HEK293 (cell line): ENCODE data around the gene P2RX7.
"Not testable (repeated sequence)": the region's sequence is repeated elsewhere in the genome, so short reads cannot be mapped to it uniquely, and the experiment has no call there.

ENCODE experiments used
- CTCF ChIA-PET: fragments of 350-600 bp; formaldehyde crosslinking; extraction: SDS; loops from one replicate; lab custom pipeline; 2021; ENCODE audit warnings: antibody characterized with exemption; lab: Yijun Ruan, JAX
- POLR2A ChIA-PET: fragments of 300-600 bp; formaldehyde crosslinking; extraction: SDS; loops from one replicate; lab custom pipeline; 2020; ENCODE audit warnings: antibody characterized with exemption, inconsistent platforms; lab: Yijun Ruan, JAX
- H3K27ac ChIP-seq: fragments of 200-500 bp; sonication (Bioruptor generic); 2 replicates; pipeline ENCODE4 v1.5.1; 2014; ENCODE audit warnings: low read depth, low read length, control low read depth, inconsistent platforms; ENCODE audit errors: extremely low read depth
- H3K36me3 ChIP-seq, 2 experiments: fragments of 200-500 bp in 1 of 2; sonication (Bioruptor generic) in 1 of 2; 1 replicate in 1 of 2; 2 replicates in 1 of 2; pipeline ENCODE4 v1.5.1; 2014 to 2017; ENCODE audit warnings: inconsistent platforms in 2 of 2, low read length in 2 of 2; ENCODE audit not compliant: control insufficient read depth in 2 of 2, insufficient read depth in 1 of 2
- H3K4me1 ChIP-seq: fragments of 200-500 bp; sonication (Bioruptor generic); 2 replicates; pipeline ENCODE4 v1.5.1; 2014; ENCODE audit warnings: mild to moderate bottlenecking, low read length, inconsistent platforms; ENCODE audit not compliant: control insufficient read depth, insufficient read depth
- H3K4me3 ChIP-seq: 2 replicates; pipeline ENCODE4 v1.5.1; 2011; ENCODE audit warnings: low read depth, mild to moderate bottlenecking, control low read depth, low read length, moderate library complexity
- H3K9me3 ChIP-seq: fragments of 200-500 bp; sonication (Bioruptor generic); 2 replicates; pipeline ENCODE4 v1.5.1; 2014; ENCODE audit warnings: low read depth, low read length, inconsistent platforms; ENCODE audit not compliant: control insufficient read depth, insufficient read depth
- EGR2 ChIP-seq: fragments of 450-650 bp; formaldehyde crosslinking; IDR thresholded peaks from 2 replicates; pipeline ENCODE4 v1.5.1; 2016; ENCODE audit warnings: low read depth, missing biosample characterization, missing genetic modification characterization
- FEZF1 ChIP-seq: fragments of 450-650 bp; formaldehyde crosslinking; IDR thresholded peaks from 2 replicates; pipeline ENCODE4 v1.5.1; 2016; ENCODE audit warnings: missing biosample characterization, missing genetic modification characterization
- KLF7 ChIP-seq: fragments of 450-650 bp; formaldehyde crosslinking; IDR thresholded peaks from 2 replicates; pipeline ENCODE4 v1.5.1; 2016; ENCODE audit warnings: missing biosample characterization, missing genetic modification characterization, borderline replicate concordance
- KLF8 ChIP-seq: fragments of 450-650 bp; formaldehyde crosslinking; IDR thresholded peaks from 2 replicates; pipeline ENCODE4 v1.5.1; 2016; ENCODE audit warnings: missing biosample characterization, missing genetic modification characterization
- PRDM1 ChIP-seq: fragments of 450-650 bp; formaldehyde crosslinking; IDR thresholded peaks from 2 replicates; pipeline ENCODE4; 2016; ENCODE audit warnings: missing biosample characterization, missing genetic modification characterization
- SP3 ChIP-seq: fragments of 450-650 bp; formaldehyde crosslinking; IDR thresholded peaks from 2 replicates; pipeline ENCODE4 v1.5.1; 2016; ENCODE audit warnings: missing biosample characterization, missing genetic modification characterization
- ZBTB21 ChIP-seq: fragments of 450-650 bp; formaldehyde crosslinking; IDR thresholded peaks from 2 replicates; pipeline ENCODE4 v1.5.1; 2017; ENCODE audit warnings: missing biosample characterization, missing genetic modification characterization
- ZBTB48 ChIP-seq: fragments of 450-650 bp; formaldehyde crosslinking; IDR thresholded peaks from 2 replicates; pipeline ENCODE4 v1.5.1; 2016; ENCODE audit warnings: missing biosample characterization, missing genetic modification characterization
- ZFHX2 ChIP-seq: fragments of 450-650 bp; formaldehyde crosslinking; conservative IDR thresholded peaks from 2 replicates; pipeline ENCODE4 v1.5.1; 2016; ENCODE audit warnings: missing biosample characterization, missing genetic modification characterization
- ZNF10 ChIP-seq: fragments of 450-650 bp; formaldehyde crosslinking; IDR thresholded peaks from 2 replicates; pipeline ENCODE4 v1.5.1; 2017; ENCODE audit warnings: missing biosample characterization, missing genetic modification characterization
- ZNF169 ChIP-seq: fragments of 450-650 bp; formaldehyde crosslinking; IDR thresholded peaks from 2 replicates; pipeline ENCODE4 v1.5.1; 2016; ENCODE audit warnings: missing biosample characterization, missing genetic modification characterization
- ZNF202 ChIP-seq: fragments of 450-650 bp; formaldehyde crosslinking; IDR thresholded peaks from 2 replicates; pipeline ENCODE4 v1.5.1; 2016; ENCODE audit warnings: missing biosample characterization, missing genetic modification characterization, borderline replicate concordance
- ZNF341 ChIP-seq: fragments of 450-650 bp; formaldehyde crosslinking; IDR thresholded peaks from 2 replicates; pipeline ENCODE4; 2016; ENCODE audit warnings: low read depth, missing biosample characterization, missing genetic modification characterization
- ZNF366 ChIP-seq: fragments of 450-650 bp; formaldehyde crosslinking; conservative IDR thresholded peaks from 2 replicates; pipeline ENCODE4 v1.5.1; 2016; ENCODE audit warnings: missing biosample characterization, missing genetic modification characterization
- ZNF404 ChIP-seq: fragments of 450-650 bp; formaldehyde crosslinking; IDR thresholded peaks from 2 replicates; pipeline ENCODE4 v1.5.1; 2017; ENCODE audit warnings: missing biosample characterization, missing genetic modification characterization
- ZNF473 ChIP-seq: fragments of 450-650 bp; formaldehyde crosslinking; IDR thresholded peaks from 2 replicates; pipeline ENCODE4 v1.5.1; 2017; ENCODE audit warnings: missing biosample characterization, missing genetic modification characterization
- ZNF514 ChIP-seq: fragments of 450-650 bp; formaldehyde crosslinking; IDR thresholded peaks from 2 replicates; pipeline ENCODE4 v1.5.1; 2016; ENCODE audit warnings: missing biosample characterization, missing genetic modification characterization
- ZNF555 ChIP-seq: fragments of 450-650 bp; formaldehyde crosslinking; conservative IDR thresholded peaks from 2 replicates; pipeline ENCODE4 v1.5.1; 2017; ENCODE audit warnings: missing biosample characterization, mild to moderate bottlenecking, missing genetic modification characterization, inconsistent platforms
- ZNF792 ChIP-seq: fragments of 450-650 bp; formaldehyde crosslinking; IDR thresholded peaks from 2 replicates; pipeline ENCODE4 v1.5.1; 2016; ENCODE audit warnings: missing biosample characterization, missing genetic modification characterization
- TF ChIP-seq, protein P1 (sequence below): fragments of 450-650 bp; formaldehyde crosslinking; IDR thresholded peaks from 2 replicates; pipeline ENCODE4 v1.5.1; 2017; ENCODE audit warnings: missing biosample characterization, missing genetic modification characterization
- TF ChIP-seq, protein P2 (sequence below): IDR thresholded peaks from 2 replicates; pipeline ENCODE4 v1.6.1; 2011; ENCODE audit warnings: mild to moderate bottlenecking, low read depth, low read length, borderline replicate concordance
- TF ChIP-seq, protein P3 (sequence below): fragments of 450-650 bp; formaldehyde crosslinking; IDR thresholded peaks from 2 replicates; pipeline ENCODE4 v1.5.1; 2016; ENCODE audit warnings: missing biosample characterization, missing genetic modification characterization

The P2RX7 gene

DNA sequence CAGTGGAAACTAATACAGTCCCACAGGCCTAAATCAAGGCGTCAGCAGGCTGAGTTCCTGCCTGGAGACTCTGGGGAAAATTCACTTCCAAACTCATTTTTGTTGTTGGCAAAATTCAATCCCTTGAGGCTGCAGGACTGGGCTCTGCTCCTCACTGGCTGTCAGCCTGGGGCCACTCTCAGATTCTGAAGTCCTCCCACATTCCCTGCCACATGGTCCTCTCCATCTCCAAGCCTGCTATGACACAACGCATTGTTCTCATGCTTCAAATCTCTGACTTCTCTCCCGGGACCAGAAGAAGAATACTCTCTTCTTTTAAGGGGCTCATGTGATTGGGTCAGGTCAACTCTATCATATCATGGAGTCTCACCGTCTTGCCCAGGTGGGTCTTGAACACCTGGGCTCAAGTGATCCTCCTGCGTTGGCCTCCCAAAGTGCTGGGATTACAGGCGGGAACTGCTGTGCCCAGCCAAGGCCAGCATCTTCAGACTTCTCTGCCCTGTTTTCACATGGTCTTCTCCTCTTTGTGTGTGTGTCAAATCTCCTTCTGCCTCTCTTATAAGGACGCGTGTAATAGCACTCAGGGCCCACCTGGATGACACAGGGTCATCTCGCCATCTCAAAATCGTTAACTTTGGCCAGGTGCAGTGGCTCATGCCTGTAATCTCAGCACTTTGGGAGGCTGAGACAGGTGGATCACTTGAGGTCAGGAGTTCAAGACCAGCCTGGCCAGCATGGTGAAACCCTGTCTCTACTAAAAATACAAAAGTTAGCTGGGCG lies 9.7 kb downstream of the P2RX7 start:
- no peak overlapping the region for H3K27ac ChIP-seq
- no peaks in the 10 kb centered on the region for H3K36me3 ChIP-seq
- CTCF ChIA-PET: no interaction called here
- POLR2A ChIA-PET: no interaction called here
- no peaks in the 10 kb centered on the region for H3K4me1 ChIP-seq
- H3K4me3 ChIP-seq: no peak overlapping the region
- H3K9me3 ChIP-seq: no peaks in the 10 kb centered on the region
- TF ChIP-seq SP3 (tag by site-specific recombination): no peak
- TF ChIP-seq ZNF202: no peak
- TF ChIP-seq ZNF404 (tag by site-specific recombination): no peak
- no peak for TF ChIP-seq ZNF10 (tag by site-specific recombination)
- TF ChIP-seq FEZF1 (tag by site-specific recombination): no peak
- no peak for TF ChIP-seq ZNF341 (tag by site-specific recombination)
- no peak for TF ChIP-seq ZBTB48 (tag by site-specific recombination)
- TF ChIP-seq KLF8 (tag by site-specific recombination): no peak
- TF ChIP-seq KLF7 (tag by site-specific recombination): no peak
- no peak for TF ChIP-seq ZNF555
- TF ChIP-seq ZNF792 (tag by site-specific recombination): no peak
- no peak for TF ChIP-seq ZNF514 (tag by site-specific recombination)
- TF ChIP-seq ZFHX2: no peak
- no peak for TF ChIP-seq ZNF473
- TF ChIP-seq, protein P1, sequence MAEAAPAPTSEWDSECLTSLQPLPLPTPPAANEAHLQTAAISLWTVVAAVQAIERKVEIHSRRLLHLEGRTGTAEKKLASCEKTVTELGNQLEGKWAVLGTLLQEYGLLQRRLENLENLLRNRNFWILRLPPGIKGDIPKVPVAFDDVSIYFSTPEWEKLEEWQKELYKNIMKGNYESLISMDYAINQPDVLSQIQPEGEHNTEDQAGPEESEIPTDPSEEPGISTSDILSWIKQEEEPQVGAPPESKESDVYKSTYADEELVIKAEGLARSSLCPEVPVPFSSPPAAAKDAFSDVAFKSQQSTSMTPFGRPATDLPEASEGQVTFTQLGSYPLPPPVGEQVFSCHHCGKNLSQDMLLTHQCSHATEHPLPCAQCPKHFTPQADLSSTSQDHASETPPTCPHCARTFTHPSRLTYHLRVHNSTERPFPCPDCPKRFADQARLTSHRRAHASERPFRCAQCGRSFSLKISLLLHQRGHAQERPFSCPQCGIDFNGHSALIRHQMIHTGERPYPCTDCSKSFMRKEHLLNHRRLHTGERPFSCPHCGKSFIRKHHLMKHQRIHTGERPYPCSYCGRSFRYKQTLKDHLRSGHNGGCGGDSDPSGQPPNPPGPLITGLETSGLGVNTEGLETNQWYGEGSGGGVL (tag by site-specific recombination): no peak
- TF ChIP-seq PRDM1 (tag by site-specific recombination): no peak
- TF ChIP-seq, protein P2, sequence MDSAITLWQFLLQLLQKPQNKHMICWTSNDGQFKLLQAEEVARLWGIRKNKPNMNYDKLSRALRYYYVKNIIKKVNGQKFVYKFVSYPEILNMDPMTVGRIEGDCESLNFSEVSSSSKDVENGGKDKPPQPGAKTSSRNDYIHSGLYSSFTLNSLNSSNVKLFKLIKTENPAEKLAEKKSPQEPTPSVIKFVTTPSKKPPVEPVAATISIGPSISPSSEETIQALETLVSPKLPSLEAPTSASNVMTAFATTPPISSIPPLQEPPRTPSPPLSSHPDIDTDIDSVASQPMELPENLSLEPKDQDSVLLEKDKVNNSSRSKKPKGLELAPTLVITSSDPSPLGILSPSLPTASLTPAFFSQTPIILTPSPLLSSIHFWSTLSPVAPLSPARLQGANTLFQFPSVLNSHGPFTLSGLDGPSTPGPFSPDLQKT: no peak

DNA sequence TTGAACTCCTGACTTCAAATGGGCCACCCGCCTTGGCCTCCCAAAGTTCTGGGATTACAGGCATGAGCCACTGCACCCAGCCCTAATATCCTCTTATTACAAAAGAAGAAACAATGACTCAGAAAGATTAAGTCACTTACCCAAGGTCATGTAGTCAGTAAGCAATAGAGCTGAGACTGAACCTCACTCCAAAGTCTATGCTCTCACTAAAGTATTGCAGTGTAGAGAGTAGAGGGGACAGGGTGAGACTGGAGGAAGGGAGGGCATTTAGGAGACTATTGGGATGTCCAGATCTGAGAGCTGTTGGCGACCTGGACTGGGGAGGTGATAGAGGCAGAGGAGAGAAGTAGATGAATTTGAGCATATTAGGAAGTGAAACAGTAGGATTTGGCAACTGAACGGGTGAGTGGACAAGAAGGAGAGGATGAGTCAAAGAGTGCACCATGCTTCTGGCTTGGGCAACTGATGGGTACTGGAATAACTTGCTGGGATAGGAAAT lies 11.8 kb downstream of the P2RX7 start:
- Histone ChIP-seq H3K9me3 (no peaks in the 10 kb centered on the region), H3K27ac (no peak overlapping the region), H3K4me1 (no peaks in the 10 kb centered on the region), H3K36me3 (no peaks in the 10 kb centered on the region), H3K4me3 (no peak overlapping the region)
- TF ChIP-seq ZNF366 (tag by site-specific recombination) (peak; percentile 25; the same call in 1 of the 2 replicates), FEZF1 (tag by site-specific recombination) (no peak), ZNF169 (tag by site-specific recombination) (0 out of 2 replicates have a peak, but pooled peaks have one; percentile 24), ZBTB21 (0 out of 2 replicates have a peak, but pooled peaks have one; percentile 9)
- ChIA-PET CTCF (interaction anchor here (0.6 kb wide), 1 partner anchor 62 kb away, joined by 3 read pairs; no protein-coding TSS in a partner anchor), POLR2A (no interaction called here)

DNA sequence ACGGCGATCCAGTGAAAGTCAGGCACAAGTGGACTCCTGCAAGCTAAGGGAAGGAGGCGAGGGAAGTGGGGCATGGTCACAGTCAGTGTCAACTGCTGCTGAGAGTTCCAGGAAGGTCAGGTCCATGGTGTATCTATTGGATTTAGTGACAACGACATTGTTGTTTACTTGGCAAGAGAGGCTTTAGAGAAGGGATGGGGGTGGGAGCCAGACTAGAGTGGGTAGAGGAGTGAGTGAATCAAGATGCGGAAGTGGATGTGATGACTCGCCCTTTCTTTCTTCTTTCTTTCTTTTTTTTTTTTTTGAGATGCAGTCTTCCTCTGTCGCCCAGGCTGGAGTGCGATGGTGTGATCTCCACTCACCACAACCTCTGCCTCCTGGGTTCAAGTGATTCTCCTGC lies 12.5 kb downstream of the P2RX7 start:
- ChIA-PET POLR2A (no interaction called here), CTCF (interaction anchor here (0.5 kb wide), 1 partner anchor 140 kb away, joined by 4 read pairs; no protein-coding TSS in a partner anchor)
- no peaks in the 10 kb centered on the region for H3K36me3 ChIP-seq
- no peaks in the 10 kb centered on the region for H3K4me1 ChIP-seq
- no peaks in the 10 kb centered on the region for H3K9me3 ChIP-seq
- no peak overlapping the region for H3K4me3 ChIP-seq
- TF ChIP-seq ZNF366 (tag by site-specific recombination) (no peak), EGR2 (tag by site-specific recombination) (peak; percentile 50; the same call in 1 of the 2 replicates), ZFHX2 (peak; percentile 64)
- TF ChIP-seq, protein P3, sequence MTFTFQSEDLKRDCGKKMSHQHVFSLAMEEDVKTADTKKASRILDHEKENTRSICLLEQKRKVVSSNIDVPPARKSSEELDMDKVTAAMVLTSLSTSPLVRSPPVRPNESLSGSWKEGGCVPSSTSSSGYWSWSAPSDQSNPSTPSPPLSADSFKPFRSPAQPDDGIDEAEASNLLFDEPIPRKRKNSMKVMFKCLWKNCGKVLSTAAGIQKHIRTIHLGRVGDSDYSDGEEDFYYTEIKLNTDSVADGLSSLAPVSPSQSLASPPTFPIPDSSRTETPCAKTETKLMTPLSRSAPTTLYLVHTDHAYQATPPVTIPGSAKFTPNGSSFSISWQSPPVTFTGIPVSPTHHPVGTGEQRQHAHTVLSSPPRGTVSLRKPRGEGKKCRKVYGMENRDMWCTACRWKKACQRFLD: no peak
- H3K27ac ChIP-seq: no peak overlapping the region

DNA sequence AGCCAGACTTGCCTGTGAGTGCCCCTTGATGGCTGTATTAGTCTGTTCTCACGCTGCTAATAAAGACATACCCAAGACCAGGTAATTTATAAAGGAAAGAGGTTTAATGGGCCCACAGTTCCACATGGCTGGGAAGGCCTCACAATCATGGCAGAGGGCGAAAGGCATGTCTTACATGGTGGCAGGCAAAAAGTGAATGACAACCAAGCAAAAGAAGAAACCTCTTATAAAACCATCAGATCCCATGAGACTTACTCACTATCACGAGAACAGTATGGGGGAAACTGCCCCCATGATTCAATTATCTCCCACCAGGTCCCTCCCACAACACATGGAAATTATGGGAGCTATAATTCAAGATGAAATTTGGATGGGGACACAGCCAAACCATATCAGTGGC lies 16.6 kb downstream of the P2RX7 start:
- H3K4me1 ChIP-seq, H3K4me3 ChIP-seq, H3K36me3 ChIP-seq, H3K9me3 ChIP-seq, H3K27ac ChIP-seq, CTCF ChIA-PET, POLR2A ChIA-PET: not testable (repeated sequence)
